ENCODE data around the gene MPIG6B.
A peak's percentile ranks its signal among the peaks of the same experiment; 100 is the strongest.

MPIG6B gene

GRCh38 chr6:31737315-31737990, 14.3 kb downstream of the MPIG6B start:
- no peak for DNase-seq (ENCODE audit: low read depth in 3 of 3)

- DNase-seq (ENCODE audit: low read depth in 3 of 3): peak in 1 of 3 donors; percentile 47
These were observed 15.1 kb downstream of the MPIG6B start for GRCh38 chr6:31737991-31738979.

GRCh38 chr6:31739639-31740396, 16.6 kb downstream of the MPIG6B start, which contains the start of gene MSH5:
TSS of gene MSH5 (plus strand) at chr6:31740005. CDS start at chr6:31740467, 462 bp downstream.
- peak; percentile 92 to 97 (median 94) for DNase-seq (ENCODE audit: low read depth in 3 of 3)

GRCh38 chr6:31740397-31741223, 17.4 kb downstream of the MPIG6B start:
- no peak for DNase-seq (ENCODE audit: low read depth in 3 of 3)

GRCh38 chr6:31741815-31742214, 18.6 kb downstream of the MPIG6B start:
- DNase-seq (ENCODE audit: low read depth in 3 of 3): no peak

- no peak for DNase-seq (ENCODE audit: low read depth in 3 of 3)
These were observed 19.7 kb downstream of the MPIG6B start for GRCh38 chr6:31742894-31743293.

- no peak for DNase-seq (ENCODE audit: low read depth in 3 of 3)
These were observed 21.2 kb downstream of the MPIG6B start for GRCh38 chr6:31744422-31744821.

- DNase-seq (ENCODE audit: low read depth in 3 of 3): no peak
These were observed 26.3 kb downstream of the MPIG6B start for GRCh38 chr6:31749301-31750036.

- DNase-seq (ENCODE audit: low read depth in 3 of 3): no peak
These were observed 27.3 kb downstream of the MPIG6B start for GRCh38 chr6:31750411-31751022.

- no peak for DNase-seq (ENCODE audit: low read depth in 3 of 3)
These were observed 29.7 kb downstream of the MPIG6B start for GRCh38 chr6:31752739-31753319.

- DNase-seq (ENCODE audit: low read depth in 3 of 3): no peak
These were observed 35.1 kb downstream of the MPIG6B start for GRCh38 chr6:31758281-31758680.

- no peak for DNase-seq (ENCODE audit: low read depth in 3 of 3)
These were observed 37.6 kb downstream of the MPIG6B start for GRCh38 chr6:31760790-31761189.

- DNase-seq (ENCODE audit: low read depth in 3 of 3): no peak
These were observed 38.2 kb downstream of the MPIG6B start for GRCh38 chr6:31761343-31761742.

GRCh38 chr6:31762356-31762755, 39.2 kb downstream of the MPIG6B start, which contains the start of gene SAPCD1:
TSS of gene SAPCD1 (plus strand) at chr6:31762656. CDS start at chr6:31763055, 399 bp downstream.
- no peak for DNase-seq (ENCODE audit: low read depth in 3 of 3)

- no peak for DNase-seq (ENCODE audit: low read depth in 3 of 3)
These were observed 39.9 kb downstream of the MPIG6B start for GRCh38 chr6:31762878-31763618.

GRCh38 chr6:31763619-31763940, 40.4 kb downstream of the MPIG6B start:
- DNase-seq (ENCODE audit: low read depth in 3 of 3): no peak

- DNase-seq (ENCODE audit: low read depth in 3 of 3): no peak
These were observed 41.0 kb downstream of the MPIG6B start for GRCh38 chr6:31764198-31764597.

- DNase-seq (ENCODE audit: low read depth in 3 of 3): no peak
These were observed 42.4 kb downstream of the MPIG6B start for GRCh38 chr6:31765559-31765909.
